ENCODE measurements around the gene HTRA3.
"Not testable (repeated sequence)": the region's sequence is repeated elsewhere in the genome, so short reads cannot be mapped to it uniquely, and the experiment has no call there.

Gene HTRA3

GRCh38 chr4:8342651-8343261 is 73.2 kb downstream of the HTRA3 start:
- no peak for DNase-seq (ENCODE audit: low read depth in 2 of 2)

DNA sequence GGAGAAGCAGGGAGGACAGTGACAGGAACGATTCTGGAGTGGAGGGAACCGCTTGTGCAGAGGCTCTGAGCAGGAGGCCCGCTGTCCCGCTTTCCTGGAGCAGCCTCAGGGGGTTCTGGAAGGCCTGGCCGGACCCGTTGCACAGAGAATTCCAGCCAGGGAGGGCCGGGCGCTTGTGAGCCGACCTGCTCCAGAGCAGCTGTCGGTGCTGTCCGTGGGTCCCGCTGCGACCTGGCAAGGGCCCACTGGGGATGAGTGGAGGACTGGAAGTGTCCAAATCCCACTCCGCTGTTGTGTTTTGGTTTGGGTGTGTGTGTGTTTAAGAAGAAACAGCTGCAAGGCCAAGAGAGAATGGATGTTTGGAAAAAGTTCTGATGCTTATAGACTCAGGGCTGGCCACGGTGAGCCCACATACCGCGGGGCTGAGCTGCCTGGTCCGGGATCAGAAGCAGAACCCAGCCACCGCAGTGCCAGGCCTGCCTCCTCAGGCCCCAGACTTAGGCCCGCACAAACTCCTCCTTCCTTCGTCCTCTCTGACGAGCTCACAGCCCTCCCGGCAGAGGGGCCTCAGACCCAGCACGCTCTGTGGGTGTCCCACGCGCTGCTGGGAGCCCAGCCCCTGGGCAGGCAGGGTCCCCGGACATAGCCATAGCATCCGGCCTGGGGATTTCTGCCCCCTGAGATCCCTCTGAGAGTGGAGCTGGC is 73.9 kb downstream of the HTRA3 start:
- no peak for DNase-seq (ENCODE audit: low read depth in 2 of 2)

DNA sequence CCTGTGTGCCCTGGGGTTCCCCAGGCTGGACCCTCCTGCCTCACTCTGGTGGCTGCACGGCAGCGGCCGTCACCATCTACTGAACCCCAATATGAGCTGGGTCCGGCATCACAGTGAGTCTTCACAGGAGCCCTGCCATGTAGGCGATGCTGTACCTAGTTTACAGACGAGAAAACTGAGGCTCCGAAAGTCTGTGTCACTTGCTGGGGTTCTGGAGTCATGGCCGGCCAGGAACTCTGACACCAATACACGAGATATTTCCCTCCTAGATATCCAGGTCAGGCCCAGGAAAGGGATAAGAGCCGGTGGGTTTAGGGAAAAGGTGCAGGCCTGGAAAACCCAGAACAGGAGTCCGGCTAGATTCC is 74.4 kb downstream of the HTRA3 start:
- DNase-seq (ENCODE audit: low read depth in 2 of 2), result no peak

DNA sequence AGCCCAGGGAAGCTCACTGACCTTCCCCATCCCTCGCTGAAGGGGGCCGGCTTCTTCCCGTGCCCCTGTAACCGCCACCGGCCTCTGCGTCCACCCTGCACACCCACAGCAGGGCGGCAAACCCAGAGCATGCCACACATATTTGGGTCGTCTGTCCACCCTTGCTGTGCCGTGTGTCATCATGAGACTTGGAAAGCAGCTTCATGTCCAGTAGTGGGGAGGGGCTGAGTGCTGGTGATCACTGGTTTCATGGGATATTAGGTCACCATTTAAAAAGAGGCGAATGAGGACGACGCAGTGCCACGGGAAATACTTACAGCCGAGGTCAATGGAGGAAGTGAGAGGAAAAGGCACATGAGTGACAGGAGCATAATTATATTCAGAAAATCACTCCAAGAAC is 74.8 kb downstream of the HTRA3 start:
- no peak for DNase-seq (ENCODE audit: low read depth in 2 of 2)

GRCh38 chr4:8345053-8345945 is 75.7 kb downstream of the HTRA3 start:
- DNase-seq (ENCODE audit: low read depth in 2 of 2), result no peak

- no peak for DNase-seq (ENCODE audit: low read depth in 2 of 2)
Observed at GRCh38 chr4:8345946-8346814, 76.6 kb downstream of the HTRA3 start.

- no peak for DNase-seq (ENCODE audit: low read depth in 2 of 2)
Observed at GRCh38 chr4:8346838-8347605, 77.5 kb downstream of the HTRA3 start.

GRCh38 chr4:8347660-8348059 is 78.1 kb downstream of the HTRA3 start:
- no peak for DNase-seq (ENCODE audit: low read depth in 2 of 2)

DNA sequence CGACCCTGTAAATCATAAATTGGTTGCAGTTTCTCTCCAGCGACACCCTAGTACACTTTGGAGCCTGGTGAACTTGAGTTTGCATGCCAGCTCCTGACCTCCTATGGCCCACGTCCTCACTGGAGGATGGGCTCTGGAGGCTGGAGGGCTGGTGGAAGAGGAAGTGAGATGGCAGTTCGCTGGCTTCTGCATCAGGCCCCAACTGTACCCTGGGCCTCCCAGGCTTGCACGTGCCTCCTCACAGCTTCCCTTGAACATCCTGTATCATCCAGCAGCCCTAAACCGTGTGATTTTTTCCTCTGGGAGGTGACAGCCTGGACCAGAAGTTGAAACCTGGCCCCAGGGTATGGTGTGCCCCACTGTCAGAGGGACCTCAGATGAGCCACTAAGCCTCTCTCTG is 78.5 kb downstream of the HTRA3 start:
- DNase-seq (ENCODE audit: low read depth in 2 of 2), result no peak

GRCh38 chr4:8349236-8349635 is 79.7 kb downstream of the HTRA3 start:
- DNase-seq (ENCODE audit: low read depth in 2 of 2), result not testable (repeated sequence)

GRCh38 chr4:8349664-8350236 is 80.2 kb downstream of the HTRA3 start:
- DNase-seq (ENCODE audit: low read depth in 2 of 2), result no peak

DNA sequence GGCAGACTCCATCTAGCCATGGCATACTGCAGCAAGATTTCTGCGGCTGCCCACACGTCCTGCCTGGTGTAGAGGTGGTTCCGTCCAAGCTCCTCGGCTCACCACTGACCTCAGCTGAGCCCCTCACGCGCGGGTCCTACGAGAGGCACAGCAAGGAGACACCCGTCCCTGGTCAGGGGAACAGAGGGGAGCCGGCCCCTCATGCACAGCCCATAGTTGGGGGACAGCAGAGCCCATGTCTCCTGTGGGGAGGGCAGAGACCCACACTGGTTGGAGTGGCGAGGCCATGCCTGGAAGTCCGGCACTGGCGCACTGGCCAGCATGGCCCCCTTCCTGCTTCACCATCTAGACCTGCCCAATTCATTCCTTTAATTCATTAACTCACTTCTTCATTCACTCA is 80.8 kb downstream of the HTRA3 start:
- DNase-seq (ENCODE audit: low read depth in 2 of 2), result no peak

DNA sequence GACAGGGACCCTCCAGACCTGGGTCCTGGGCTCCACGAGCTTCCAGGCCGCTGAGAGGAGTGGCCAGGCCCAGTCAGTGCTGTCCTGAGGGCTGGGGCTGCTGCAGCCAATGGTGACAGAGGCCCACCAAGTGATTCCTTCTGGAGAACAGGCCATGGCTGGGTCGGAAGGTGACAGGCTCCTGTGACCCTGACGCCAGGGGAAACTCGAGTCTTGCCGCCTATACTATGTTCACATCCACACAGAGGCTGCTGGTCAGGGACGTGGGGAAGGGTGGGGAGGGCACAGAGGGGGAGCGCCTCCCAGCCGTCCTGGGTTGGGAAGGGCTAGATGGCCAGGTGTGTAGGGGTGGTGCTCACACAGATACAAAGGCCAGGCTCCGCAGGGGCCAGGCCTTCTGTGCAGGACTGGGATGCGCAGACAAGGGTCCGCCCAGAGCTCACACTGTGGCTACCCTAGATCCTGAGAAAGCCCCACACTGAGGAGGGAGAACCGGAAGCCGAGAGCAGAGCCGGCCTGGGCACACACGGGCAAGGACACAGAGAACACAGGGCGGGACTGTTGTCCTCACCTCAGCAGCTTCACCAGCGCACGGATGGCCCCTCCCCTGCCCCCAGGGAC is 81.4 kb downstream of the HTRA3 start:
- DNase-seq (ENCODE audit: low read depth in 2 of 2), result no peak

- no peak for DNase-seq (ENCODE audit: low read depth in 2 of 2)
Observed at GRCh38 chr4:8351931-8352367, 82.4 kb downstream of the HTRA3 start.

DNA sequence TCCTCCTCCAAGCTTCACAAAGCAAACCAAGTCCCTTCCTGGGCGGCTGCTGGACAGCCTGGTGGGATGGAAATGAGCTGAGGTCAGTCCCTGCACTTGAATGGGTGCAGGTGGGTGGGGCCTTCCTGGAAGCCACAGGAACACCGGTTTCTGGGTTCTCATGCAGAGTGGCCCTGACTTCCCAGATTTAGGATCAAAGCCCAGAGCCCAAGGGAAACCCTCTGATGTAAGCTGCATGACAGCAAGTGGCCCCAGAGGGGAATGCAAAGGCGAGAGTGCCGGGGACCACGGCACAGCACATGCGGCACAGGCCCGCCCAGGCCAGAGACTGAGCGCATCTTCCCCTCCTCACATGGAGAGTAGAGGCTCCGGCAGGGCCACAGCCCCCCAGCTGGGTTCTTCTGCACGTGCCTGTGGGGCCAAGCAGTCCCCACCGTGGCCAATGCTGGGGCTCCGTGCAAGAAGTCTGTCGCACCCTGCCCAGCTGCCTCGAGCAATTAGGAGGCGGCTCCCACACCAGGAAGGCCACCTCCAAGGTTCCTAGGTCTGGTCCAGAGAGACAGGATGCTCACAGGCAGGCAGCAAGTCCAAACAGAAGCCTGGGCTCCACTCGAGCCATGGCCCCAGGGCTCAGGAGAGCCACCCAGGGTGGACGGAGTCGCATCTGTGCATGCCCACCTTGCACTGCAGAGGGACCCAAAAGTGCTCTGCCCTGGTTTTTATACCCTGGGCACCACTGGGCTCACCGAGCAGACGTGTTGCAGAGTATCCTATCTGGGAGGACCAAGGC is 83.0 kb downstream of the HTRA3 start:
- no peak for DNase-seq (ENCODE audit: low read depth in 2 of 2)

- DNase-seq (ENCODE audit: low read depth in 2 of 2), result no peak
Observed at GRCh38 chr4:8353158-8353669, 83.7 kb downstream of the HTRA3 start.

DNA sequence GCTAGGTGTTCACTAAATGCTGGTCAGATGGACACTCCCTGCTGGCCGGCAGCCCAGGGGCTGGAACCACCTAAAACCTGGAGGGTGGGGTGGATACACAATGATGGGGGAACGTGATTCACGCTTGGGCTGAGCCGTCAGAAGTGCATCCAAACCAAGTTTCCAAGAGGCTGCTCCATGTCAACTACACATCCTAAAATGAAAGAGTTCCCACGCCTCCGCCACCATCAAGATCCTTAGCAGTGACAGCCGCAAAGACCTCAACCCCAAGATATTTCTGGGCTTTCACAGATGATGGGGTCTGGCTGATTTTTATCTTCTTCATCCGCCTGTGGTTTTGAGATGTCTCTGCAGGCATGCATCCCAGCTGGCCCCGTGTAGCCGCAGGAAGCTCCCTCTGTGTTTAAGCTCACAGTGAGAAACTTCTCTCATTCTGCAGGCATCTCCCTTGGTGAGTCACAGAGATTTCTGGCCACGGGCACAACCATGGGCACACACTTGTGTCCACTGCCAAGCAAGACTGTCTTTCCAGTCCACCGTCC is 84.4 kb downstream of the HTRA3 start:
- no peak for DNase-seq (ENCODE audit: low read depth in 2 of 2)

DNA sequence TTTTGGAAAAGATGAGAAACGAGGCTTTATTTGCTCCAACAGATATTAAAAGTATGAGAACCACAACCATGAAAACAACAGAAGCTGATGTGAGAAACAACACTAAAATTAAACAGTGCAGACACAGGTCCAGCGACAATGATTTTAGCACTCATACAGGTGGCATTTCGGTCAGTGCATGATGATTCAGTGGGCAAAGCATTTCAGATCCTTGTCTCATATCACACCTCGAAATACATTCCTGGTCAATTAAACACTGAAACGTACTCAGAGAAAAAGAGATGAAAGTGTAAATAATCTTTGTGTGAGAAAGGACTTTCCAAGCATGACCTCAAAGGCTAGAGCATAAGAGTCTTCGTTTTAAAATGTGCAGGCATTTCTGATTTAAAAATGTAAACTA is 85.8 kb downstream of the HTRA3 start:
- DNase-seq (ENCODE audit: low read depth in 2 of 2), result no peak

Data from stimulated activated CD4-positive, alpha-beta T cell treated with anti-CD3 and anti-CD28 coated beads, Interleukin-4, amount 100 ng/mL, for 48 hours (primary cell).